NCI-H748 (cell line): Measurements from ENCODE around the gene EBF3.
A peak's percentile ranks its signal among the peaks of the same experiment; 100 is the strongest.

Source experiments
- DNase-seq: peaks from one replicate; lab custom pipeline; 2025; ENCODE audit not compliant: unreplicated experiment; lab: John Stamatoyannopoulos, UW

Gene EBF3

GRCh38 chr10:129914153-129914855 is 49.8 kb downstream of the EBF3 start:
- DNase-seq = no peak

GRCh38 chr10:129912986-129913695 is 50.9 kb downstream of the EBF3 start:
- no peak for DNase-seq

GRCh38 chr10:129912166-129912917 is 51.7 kb downstream of the EBF3 start:
- DNase-seq = no peak

- no peak for DNase-seq
Observed at GRCh38 chr10:129911451-129912165, 52.5 kb downstream of the EBF3 start.

- DNase-seq = no peak
Observed at GRCh38 chr10:129910861-129911260, 53.2 kb downstream of the EBF3 start.

GRCh38 chr10:129909531-129910256 is 54.4 kb downstream of the EBF3 start:
- no peak for DNase-seq

- DNase-seq = no peak
Observed at GRCh38 chr10:129909080-129909479, 55.0 kb downstream of the EBF3 start.

- no peak for DNase-seq
Observed at GRCh38 chr10:129908406-129908805, 55.7 kb downstream of the EBF3 start.

- DNase-seq = no peak
Observed at GRCh38 chr10:129905553-129905952, 58.5 kb downstream of the EBF3 start.

- no peak for DNase-seq
Observed at GRCh38 chr10:129904323-129904722, 59.8 kb downstream of the EBF3 start.

GRCh38 chr10:129901389-129902006 is 62.6 kb downstream of the EBF3 start:
- DNase-seq = no peak

- DNase-seq = no peak
Observed at GRCh38 chr10:129900825-129901224, 63.2 kb downstream of the EBF3 start.

- DNase-seq = no peak
Observed at GRCh38 chr10:129899276-129900130, 64.6 kb downstream of the EBF3 start.

- DNase-seq = no peak
Observed at GRCh38 chr10:129898706-129899268, 65.3 kb downstream of the EBF3 start.

GRCh38 chr10:129897871-129898626 is 66.0 kb downstream of the EBF3 start:
- DNase-seq = peak; percentile 48

GRCh38 chr10:129896860-129897200 is 67.2 kb downstream of the EBF3 start:
- no peak for DNase-seq

GRCh38 chr10:129896136-129896859 is 67.8 kb downstream of the EBF3 start:
- DNase-seq = no peak

- DNase-seq = no peak
Observed at GRCh38 chr10:129895811-129896135, 68.3 kb downstream of the EBF3 start.
